H9 (cell line): ENCODE measurements around the gene CFAP61. TPM values are rescaled to one million over a fixed set of nuclear protein-coding genes. Genes with fewer than 3 reads are reported as not detected.

Source experiments
- DNase-seq: peaks from one replicate; pipeline ENCODE4 v3.0.0-alpha.2; 2017
- H2AFZ ChIP-seq: one replicate; pipeline ENCODE4 v1.6.1; 2013; ENCODE audit warnings: mild to moderate bottlenecking, low read length, control low read depth, moderate library complexity
- H2AK5ac ChIP-seq: 2 replicates; pipeline ENCODE4 v1.6.1; 2013; ENCODE audit warnings: low read length, control low read depth, mixed read lengths; ENCODE audit not compliant: insufficient read length
- H2BK120ac ChIP-seq: one replicate; pipeline ENCODE4 v1.6.1; 2013; ENCODE audit warnings: low read depth, mild to moderate bottlenecking, low read length, control low read depth, inconsistent platforms; ENCODE audit not compliant: poor library complexity, severe bottlenecking
- H2BK12ac ChIP-seq: 2 replicates; pipeline ENCODE4 v1.6.1; 2013; ENCODE audit warnings: low read length, control low read depth, mixed read lengths, low read depth; ENCODE audit not compliant: insufficient read length
- H2BK15ac ChIP-seq: 2 replicates; pipeline ENCODE4 v1.6.1; 2013; ENCODE audit warnings: low read depth, low read length, control low read depth
- H2BK20ac ChIP-seq: one replicate; pipeline ENCODE4 v1.6.1; 2013; ENCODE audit warnings: low read depth, mild to moderate bottlenecking, low read length, control low read depth, inconsistent platforms; ENCODE audit not compliant: poor library complexity, severe bottlenecking
- H2BK5ac ChIP-seq: 2 replicates; pipeline ENCODE4 v1.6.1; 2013; ENCODE audit warnings: low read length, control low read depth, mixed read lengths; ENCODE audit not compliant: insufficient read length
- H3K14ac ChIP-seq: 2 replicates; pipeline ENCODE4 v1.6.1; 2013; ENCODE audit warnings: low read length, control low read depth; ENCODE audit not compliant: insufficient read depth
- H3K18ac ChIP-seq: 2 replicates; pipeline ENCODE4 v1.6.1; 2013; ENCODE audit warnings: low read depth, mild to moderate bottlenecking, mixed read lengths, low read length, control low read depth; ENCODE audit not compliant: insufficient read length
- H3K23ac ChIP-seq: 2 replicates; pipeline ENCODE4 v1.6.1; 2013; ENCODE audit warnings: low read length, control low read depth, mixed read lengths, low read depth; ENCODE audit not compliant: insufficient read length
- H3K23me2 ChIP-seq: 2 replicates; pipeline ENCODE4 v1.6.1; 2013; ENCODE audit warnings: low read depth, mild to moderate bottlenecking, mixed read lengths, low read length, control low read depth; ENCODE audit not compliant: insufficient read length, poor library complexity, severe bottlenecking
- H3K27ac ChIP-seq: 2 replicates; pipeline ENCODE4 v1.5.1; 2013; ENCODE audit warnings: low read length, control low read depth, mixed read lengths, low read depth; ENCODE audit not compliant: insufficient read length
- H3K27me3 ChIP-seq: 2 replicates; pipeline ENCODE4 v1.6.1; 2013; ENCODE audit warnings: low read length, control low read depth, inconsistent platforms; ENCODE audit not compliant: insufficient read depth
- H3K4ac ChIP-seq: 2 replicates; pipeline ENCODE4 v1.6.1; 2013; ENCODE audit warnings: low read depth, mild to moderate bottlenecking, control low read depth, inconsistent platforms, low read length, moderate library complexity
- H3K4me1 ChIP-seq: 2 replicates; pipeline ENCODE4 v1.6.1; 2013; ENCODE audit warnings: low read length, control low read depth, inconsistent platforms; ENCODE audit not compliant: insufficient read depth
- H3K4me2 ChIP-seq: 2 replicates; pipeline ENCODE4 v1.6.1; 2013; ENCODE audit warnings: low read length, control low read depth, mixed read lengths; ENCODE audit not compliant: insufficient read length, insufficient read depth
- H3K56ac ChIP-seq: 2 replicates; pipeline ENCODE4 v1.6.1; 2013; ENCODE audit warnings: low read depth, mild to moderate bottlenecking, mixed read lengths, low read length, control low read depth; ENCODE audit not compliant: insufficient read length
- H3K79me1 ChIP-seq: 2 replicates; pipeline ENCODE4 v1.6.1; 2013; ENCODE audit warnings: low read depth, mild to moderate bottlenecking, moderate library complexity, low read length, control low read depth, inconsistent platforms; ENCODE audit not compliant: insufficient read depth, poor library complexity, severe bottlenecking
- H3K79me2 ChIP-seq: 2 replicates; pipeline ENCODE4 v1.6.1; 2013; ENCODE audit warnings: low read length, control low read depth, inconsistent platforms; ENCODE audit not compliant: insufficient read depth
- H3K9ac ChIP-seq: 2 replicates; pipeline ENCODE4 v1.6.1; 2013; ENCODE audit warnings: low read length, control low read depth, mixed read lengths; ENCODE audit not compliant: insufficient read length; ENCODE audit errors: extremely low read depth
- H3K9me3 ChIP-seq: one replicate; pipeline ENCODE4 v1.6.1; 2013; ENCODE audit warnings: low read depth, low read length, inconsistent platforms; ENCODE audit not compliant: control insufficient read depth
- H3T11ph ChIP-seq: one replicate; pipeline ENCODE4 v1.6.1; 2013; ENCODE audit warnings: mild to moderate bottlenecking, low read length, control low read depth, inconsistent platforms
- H4K20me1 ChIP-seq: one replicate; pipeline ENCODE4 v1.6.1; 2013; ENCODE audit not compliant: control insufficient read depth, insufficient read length, insufficient read depth
- H4K5ac ChIP-seq: 2 replicates; pipeline ENCODE4 v1.6.1; 2013; ENCODE audit warnings: low read depth, mild to moderate bottlenecking, mixed read lengths, low read length, control low read depth; ENCODE audit not compliant: insufficient read length
- H4K8ac ChIP-seq: replicated peaks from 2 replicates; pipeline ENCODE4 v1.6.1; 2013; ENCODE audit warnings: low read length, control low read depth, mixed read lengths, low read depth; ENCODE audit not compliant: insufficient read length
- H4K91ac ChIP-seq: 2 replicates; pipeline ENCODE4 v1.6.1; 2013; ENCODE audit warnings: low read depth, mild to moderate bottlenecking, moderate library complexity, mixed read lengths, low read length, control low read depth; ENCODE audit not compliant: insufficient read length
- H3K27ac Mint-ChIP-seq, 3 experiments: 2 replicates in 2 of 3; 3 replicates in 1 of 3; pipeline ENCODE4 v1.8.0; 2020 to 2021; ENCODE audit warnings: mixed read lengths in 3 of 3, mild to moderate bottlenecking in 1 of 3, moderate library complexity in 1 of 3
- H3K27me3 Mint-ChIP-seq: 2 replicates; pipeline ENCODE4 v1.8.0; 2021; ENCODE audit warnings: low read depth, mild to moderate bottlenecking, moderate library complexity, mixed read lengths
- H3K36me3 Mint-ChIP-seq, 3 experiments: 2 replicates in 2 of 3; 3 replicates in 1 of 3; pipeline ENCODE4 v1.8.0; 2020 to 2021; ENCODE audit warnings: low read depth in 3 of 3, mixed read lengths in 3 of 3; ENCODE audit not compliant: insufficient read depth in 1 of 3
- H3K4me1 Mint-ChIP-seq, 2 experiments: 2 replicates each; pipeline ENCODE4 v1.8.0; 2020; ENCODE audit warnings: mixed read lengths in 2 of 2
- H3K4me3 Mint-ChIP-seq, 2 experiments: 2 replicates in 1 of 2; 3 replicates in 1 of 2; pipeline ENCODE4 v1.8.0; 2020 to 2021; ENCODE audit warnings: mild to moderate bottlenecking in 2 of 2, mixed read lengths in 2 of 2, moderate library complexity in 1 of 2
- H3K9me3 Mint-ChIP-seq, 2 experiments: 2 replicates in 1 of 2; 3 replicates in 1 of 2; pipeline ENCODE4 v1.8.0; 2020; ENCODE audit warnings: mild to moderate bottlenecking in 2 of 2, mixed read lengths in 2 of 2, moderate library complexity in 1 of 2
- CTCF ChIP-seq: fragments of 200-600 bp; sonication (generic); conservative IDR thresholded peaks from 3 replicates; pipeline ENCODE4 v1.8.0; 2021; ENCODE audit warnings: antibody characterized with exemption, mild to moderate bottlenecking
- WGBS: extraction: QIAGEN DNeasy Blood & Tissue Kit; methylation state at CpG from one replicate; pipeline ENCODE4 v1.1.7; 2013; ENCODE audit warnings: missing lambda C conversion rate, low lambda C conversion rate, mixed read lengths; ENCODE audit not compliant: insufficient read length; ENCODE audit errors: extremely low coverage; 5-methylcytosine and 5-hydroxymethylcytosine counted together
- total RNA-seq: library from RNA; stranded (reverse); gene quantifications from 2 replicates; pipeline ENCODE4 v1.2.1, GENCODE V29; 2021

The CFAP61 gene
- total RNA-seq, 1 experiment from 2014 or later = 0.44 TPM

- Histone ChIP-seq H3K27me3 (no peaks in the 10 kb centered on the region), H3K4me2 (no peak overlapping the region), H3K27ac (no peak overlapping the region), H2BK120ac (no peak overlapping the region), H3K14ac (peak overlapping the region; percentile 44; the same call in 1 of the 2 replicates), H3K9me3 (no peaks in the 10 kb centered on the region), H4K20me1 (no peaks in the 10 kb centered on the region), H2AFZ (no peak overlapping the region), H3K4ac (no peak overlapping the region), H2BK12ac (no peak overlapping the region), H3K56ac (no peak overlapping the region), H2BK5ac (no peak overlapping the region), H3K9ac (no peak overlapping the region), H3K18ac (no peak overlapping the region), H3T11ph (no peak overlapping the region), H4K91ac (no peak overlapping the region), H2BK20ac (no peak overlapping the region), H3K79me1 (no peaks in the 10 kb centered on the region), H2BK15ac (no peak overlapping the region), H4K5ac (no peak overlapping the region), H3K23me2 (no peaks in the 10 kb centered on the region), H4K8ac (no peak overlapping the region), H3K4me1 (no peaks in the 10 kb centered on the region), H3K23ac (no peak overlapping the region), H3K79me2 (no peaks in the 10 kb centered on the region), H2AK5ac (no peak overlapping the region)
- peaks cover 2 to 4% of the 10 kb centered on the region in 2 experiments; a peak in 3 of 4 replicates for H3K4me1 Mint-ChIP-seq
- TF ChIP-seq CTCF = no peak
- H3K4me3 Mint-ChIP-seq = no peak overlapping the region
- WGBS = no CpG with 5 or more reads among the region's 19 CpGs
- H3K9me3 Mint-ChIP-seq = no peaks in the 10 kb centered on the region; a peak in 1 of 5 replicates
- H3K27ac Mint-ChIP-seq = no peak overlapping the region; a peak in 1 of 7 replicates
- no peak for DNase-seq
- peaks cover 4% of the 10 kb centered on the region; the same call in 1 of the 2 replicates for H3K27me3 Mint-ChIP-seq
- no peaks in the 10 kb centered on the region; a peak in 1 of 7 replicates for H3K36me3 Mint-ChIP-seq
These were observed 180.7 kb downstream of the CFAP61 start for GRCh38 chr20:20233041-20233514.
